ENCODE results near the gene PPOX.

Gene PPOX

DNA sequence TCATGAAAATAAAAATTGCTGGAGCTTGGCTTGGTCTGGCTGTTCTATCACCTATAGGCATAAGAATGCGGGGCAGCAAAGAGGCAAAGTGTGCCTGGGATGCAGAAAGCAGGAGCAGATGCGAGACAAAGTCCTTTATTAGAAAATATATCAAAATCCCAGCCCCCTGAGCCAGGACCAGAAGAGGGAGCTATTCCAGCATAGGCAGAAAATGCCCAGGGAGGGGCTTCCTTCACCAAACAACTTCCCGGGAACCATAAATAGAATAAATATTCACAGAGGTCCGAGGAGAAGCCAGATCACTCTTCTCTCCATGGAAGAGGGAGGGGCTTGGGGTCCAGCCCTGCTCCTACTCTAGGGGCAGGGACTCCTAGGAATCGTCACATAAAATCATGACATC lies 5.0 kb downstream of the PPOX start:
- Histone ChIP-seq H3F3A (ENCODE audit: insufficient read depth, low read length) (no peaks in the 10 kb centered on the region), H3K4me3 (ENCODE audit: low read depth, low read length, poor library complexity, severe bottlenecking) (no peak overlapping the region), H3K9me3 (ENCODE audit: low read length) (no peaks in the 10 kb centered on the region), H2AFZ (ENCODE audit: low read length) (no peak overlapping the region), H3K27me3 (ENCODE audit: insufficient read depth, low read length) (no peaks in the 10 kb centered on the region), H3K9me2 (ENCODE audit: low read depth, low read length) (no peaks in the 10 kb centered on the region), H3K36me3 (ENCODE audit: insufficient read depth, low read length) (peaks cover 64% of the 10 kb centered on the region), H3K4me1 (ENCODE audit: insufficient read depth, low read length, severe bottlenecking) (peaks cover 21% of the 10 kb centered on the region), H3K27ac (ENCODE audit: low read depth, low read length, poor library complexity, severe bottlenecking) (no peak overlapping the region), H4K20me1 (ENCODE audit: insufficient read depth, low read length) (no peaks in the 10 kb centered on the region), H3K9ac (ENCODE audit: low read length) (no peak overlapping the region), H3K79me2 (ENCODE audit: insufficient read depth, low read length) (no peaks in the 10 kb centered on the region), H3K4me2 (ENCODE audit: low read length) (no peak overlapping the region)
- TF ChIP-seq, protein P1, sequence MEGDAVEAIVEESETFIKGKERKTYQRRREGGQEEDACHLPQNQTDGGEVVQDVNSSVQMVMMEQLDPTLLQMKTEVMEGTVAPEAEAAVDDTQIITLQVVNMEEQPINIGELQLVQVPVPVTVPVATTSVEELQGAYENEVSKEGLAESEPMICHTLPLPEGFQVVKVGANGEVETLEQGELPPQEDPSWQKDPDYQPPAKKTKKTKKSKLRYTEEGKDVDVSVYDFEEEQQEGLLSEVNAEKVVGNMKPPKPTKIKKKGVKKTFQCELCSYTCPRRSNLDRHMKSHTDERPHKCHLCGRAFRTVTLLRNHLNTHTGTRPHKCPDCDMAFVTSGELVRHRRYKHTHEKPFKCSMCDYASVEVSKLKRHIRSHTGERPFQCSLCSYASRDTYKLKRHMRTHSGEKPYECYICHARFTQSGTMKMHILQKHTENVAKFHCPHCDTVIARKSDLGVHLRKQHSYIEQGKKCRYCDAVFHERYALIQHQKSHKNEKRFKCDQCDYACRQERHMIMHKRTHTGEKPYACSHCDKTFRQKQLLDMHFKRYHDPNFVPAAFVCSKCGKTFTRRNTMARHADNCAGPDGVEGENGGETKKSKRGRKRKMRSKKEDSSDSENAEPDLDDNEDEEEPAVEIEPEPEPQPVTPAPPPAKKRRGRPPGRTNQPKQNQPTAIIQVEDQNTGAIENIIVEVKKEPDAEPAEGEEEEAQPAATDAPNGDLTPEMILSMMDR (IDR thresholded peaks at IDR 0.05; ENCODE audit: low read length): peak; percentile 28; the same call in 1 of the 2 replicates
- no peak for TF ChIP-seq EZH2 (IDR thresholded peaks at IDR 0.05; ENCODE audit: borderline replicate concordance, low read length)

DNA sequence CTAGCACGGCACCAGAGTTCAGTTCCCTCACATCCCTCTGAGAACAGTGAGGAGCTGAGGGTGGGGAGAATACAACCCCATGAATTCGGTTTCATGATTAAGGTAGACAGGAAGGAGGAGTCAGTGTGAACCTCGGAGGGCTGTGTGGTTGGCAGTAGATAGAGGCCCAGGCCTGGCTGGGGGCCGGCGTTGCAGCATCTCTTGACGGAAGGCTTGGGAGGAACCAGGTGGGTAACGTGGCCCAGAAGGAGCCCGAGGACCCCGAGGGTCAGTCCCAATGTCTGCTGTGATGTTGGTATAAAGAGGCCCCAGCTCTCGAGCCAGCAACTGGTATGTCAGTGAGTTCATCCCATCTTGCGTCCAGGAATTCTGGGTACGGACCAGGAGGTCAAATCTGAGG lies 5.5 kb downstream of the PPOX start:
- Histone ChIP-seq H3K9me3 (ENCODE audit: low read length) (no peaks in the 10 kb centered on the region), H3K79me2 (ENCODE audit: insufficient read depth, low read length) (no peaks in the 10 kb centered on the region), H3K36me3 (ENCODE audit: insufficient read depth, low read length) (peaks cover 64% of the 10 kb centered on the region), H3K4me1 (ENCODE audit: insufficient read depth, low read length, severe bottlenecking) (peaks cover 25% of the 10 kb centered on the region), H3K27me3 (ENCODE audit: insufficient read depth, low read length) (no peaks in the 10 kb centered on the region), H2AFZ (ENCODE audit: low read length) (no peak overlapping the region), H4K20me1 (ENCODE audit: insufficient read depth, low read length) (no peaks in the 10 kb centered on the region), H3K4me2 (ENCODE audit: low read length) (no peak overlapping the region), H3K9ac (ENCODE audit: low read length) (no peak overlapping the region), H3K4me3 (ENCODE audit: low read depth, low read length, poor library complexity, severe bottlenecking) (no peak overlapping the region), H3K27ac (ENCODE audit: low read depth, low read length, poor library complexity, severe bottlenecking) (no peak overlapping the region), H3F3A (ENCODE audit: insufficient read depth, low read length) (no peaks in the 10 kb centered on the region), H3K9me2 (ENCODE audit: low read depth, low read length) (no peaks in the 10 kb centered on the region)
- TF ChIP-seq, protein P1 (IDR thresholded peaks at IDR 0.05; ENCODE audit: low read length): no peak
- TF ChIP-seq EZH2 (IDR thresholded peaks at IDR 0.05; ENCODE audit: borderline replicate concordance, low read length): no peak

DNA sequence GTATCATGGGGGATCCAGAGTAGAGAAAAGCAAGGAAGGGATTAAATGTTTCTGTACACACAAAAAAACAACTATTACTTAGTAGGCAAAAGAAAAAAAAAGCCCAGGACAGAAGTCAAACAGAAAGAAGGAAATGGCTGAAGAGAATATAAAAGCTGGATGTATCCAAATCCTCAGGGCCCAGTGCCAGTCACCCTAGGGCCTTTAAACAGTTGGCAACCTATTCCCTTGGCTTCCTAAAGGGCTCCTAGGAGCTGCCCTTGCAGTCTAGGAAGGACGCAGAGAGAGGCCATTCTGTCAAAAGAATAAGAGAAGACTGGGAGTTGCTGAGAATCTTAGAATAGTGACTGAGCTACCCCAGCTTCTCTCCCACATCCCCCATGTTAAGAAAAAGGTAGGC lies 6.1 kb downstream of the PPOX start:
- no peak overlapping the region for H3K9ac ChIP-seq (ENCODE audit: low read length)
- no peaks in the 10 kb centered on the region for H3K9me3 ChIP-seq (ENCODE audit: low read length)
- peaks cover 64% of the 10 kb centered on the region for H3K36me3 ChIP-seq (ENCODE audit: insufficient read depth, low read length)
- no peaks in the 10 kb centered on the region for H3K9me2 ChIP-seq (ENCODE audit: low read depth, low read length)
- H2AFZ ChIP-seq (ENCODE audit: low read length): no peak overlapping the region
- H3K4me2 ChIP-seq (ENCODE audit: low read length): no peak overlapping the region
- H3K27me3 ChIP-seq (ENCODE audit: insufficient read depth, low read length): no peaks in the 10 kb centered on the region
- H3K27ac ChIP-seq (ENCODE audit: low read depth, low read length, poor library complexity, severe bottlenecking): no peak overlapping the region
- H3K4me1 ChIP-seq (ENCODE audit: insufficient read depth, low read length, severe bottlenecking): peaks cover 19% of the 10 kb centered on the region
- no peaks in the 10 kb centered on the region for H3F3A ChIP-seq (ENCODE audit: insufficient read depth, low read length)
- H3K79me2 ChIP-seq (ENCODE audit: insufficient read depth, low read length): no peaks in the 10 kb centered on the region
- TF ChIP-seq, protein P1 (IDR thresholded peaks at IDR 0.05; ENCODE audit: low read length): no peak
- no peak for TF ChIP-seq EZH2 (IDR thresholded peaks at IDR 0.05; ENCODE audit: borderline replicate concordance, low read length)
- no peaks in the 10 kb centered on the region for H4K20me1 ChIP-seq (ENCODE audit: insufficient read depth, low read length)
- H3K4me3 ChIP-seq (ENCODE audit: low read depth, low read length, poor library complexity, severe bottlenecking): no peak overlapping the region

All from OCI-LY1 (cell line).